ENCODE results near the gene NDRG4.
"Not testable (repeated sequence)": the region's sequence is repeated elsewhere in the genome, so short reads cannot be mapped to it uniquely, and the experiment has no call there.

NDRG4 gene

GRCh38 chr16:58465817-58466216 is 34.1 kb upstream of the NDRG4 start:
- DNase-seq = no peak

DNA sequence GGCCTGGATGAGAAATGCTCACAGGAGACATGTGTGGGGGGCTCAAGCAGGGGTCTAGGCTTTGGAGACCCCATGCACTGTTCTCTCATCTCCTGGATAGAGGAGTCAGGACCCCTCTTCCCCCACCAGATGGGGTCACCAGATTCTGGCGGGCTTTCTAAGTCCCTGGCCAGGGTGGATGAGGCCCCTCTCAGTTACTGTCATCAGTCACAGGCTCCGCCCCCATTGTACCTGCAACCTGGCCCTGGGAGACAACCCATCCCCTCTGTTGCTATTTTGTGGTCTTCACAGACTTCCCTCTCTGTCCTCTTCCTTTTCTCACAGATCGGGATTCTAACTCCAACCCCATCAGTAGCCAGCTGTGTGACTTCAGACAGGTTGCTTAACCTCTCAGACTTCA is 33.5 kb upstream of the NDRG4 start:
- DNase-seq = no peak

DNA sequence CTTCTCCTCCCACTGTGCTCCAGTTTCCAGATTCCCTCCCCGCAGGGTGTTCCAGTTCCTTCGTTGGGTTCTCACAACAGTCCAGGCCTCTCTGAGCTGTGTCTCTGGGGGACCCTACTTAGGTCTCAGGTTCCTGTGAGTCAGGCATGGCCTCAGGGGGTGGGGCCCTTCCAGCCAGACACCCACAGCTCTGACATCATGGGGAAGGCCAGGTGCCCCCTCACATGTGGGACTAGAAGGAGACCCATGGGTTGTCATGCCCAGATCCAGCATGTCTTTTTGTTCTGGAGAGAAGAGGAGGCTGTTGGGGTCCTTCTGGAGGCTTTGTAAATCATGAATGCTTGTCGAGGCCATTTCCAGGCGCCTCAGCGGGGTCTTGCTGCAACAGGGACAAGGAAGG is 32.0 kb upstream of the NDRG4 start:
- DNase-seq = no peak

GRCh38 chr16:58471209-58471975 is 28.6 kb upstream of the NDRG4 start:
- DNase-seq = no peak

GRCh38 chr16:58472266-58472665 is 27.7 kb upstream of the NDRG4 start:
- DNase-seq = no peak

GRCh38 chr16:58472827-58473226 is 27.1 kb upstream of the NDRG4 start:
- no peak for DNase-seq

DNA sequence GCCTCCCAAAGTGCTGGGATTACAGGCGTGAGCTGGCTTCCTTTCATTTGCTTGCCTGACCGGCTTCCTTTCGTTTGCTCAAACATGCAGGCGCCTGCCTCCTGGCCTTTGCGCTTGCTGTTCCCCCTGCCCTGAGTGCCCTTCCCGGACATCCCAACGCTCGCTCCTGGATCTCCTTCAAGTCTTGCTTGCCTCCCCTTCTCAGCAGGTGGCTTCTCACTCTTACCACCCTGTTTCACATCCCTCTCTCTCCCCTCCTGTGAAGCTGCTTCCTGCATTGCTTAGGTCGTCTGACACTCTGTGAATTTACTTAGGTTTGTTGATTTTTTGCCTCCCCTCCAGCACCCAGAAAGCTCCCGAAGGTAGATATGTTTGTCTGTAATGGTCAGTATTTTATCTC is 25.6 kb upstream of the NDRG4 start:
- DNase-seq = no peak

GRCh38 chr16:58475091-58475619 is 24.8 kb upstream of the NDRG4 start:
- no peak for DNase-seq

- DNase-seq = no peak
These were observed 23.2 kb upstream of the NDRG4 start for GRCh38 chr16:58476791-58477190.

GRCh38 chr16:58478427-58478826 is 21.5 kb upstream of the NDRG4 start:
- no peak for DNase-seq

- DNase-seq = no peak
These were observed 18.6 kb upstream of the NDRG4 start for GRCh38 chr16:58481226-58481869.

DNA sequence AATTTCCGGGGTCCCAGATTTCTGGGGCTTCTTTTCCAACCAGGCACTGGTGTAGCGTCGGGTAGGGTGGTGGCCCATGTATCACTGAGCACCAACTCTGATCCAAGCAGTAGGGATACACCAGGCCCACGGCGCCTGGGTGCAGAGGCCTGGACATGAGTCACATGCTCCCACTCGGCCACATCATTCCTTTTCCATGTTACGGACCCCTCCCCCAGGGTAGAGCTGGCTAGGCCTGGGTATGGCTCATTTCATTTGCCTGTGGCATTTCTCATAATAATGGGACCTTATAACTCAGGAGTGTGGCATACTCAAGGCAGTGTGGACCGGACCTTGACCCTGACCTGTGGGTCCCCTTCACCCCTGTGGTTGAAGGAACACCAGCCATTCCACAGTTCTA is 18.0 kb upstream of the NDRG4 start:
- DNase-seq = no peak

GRCh38 chr16:58485184-58485887 is 14.6 kb upstream of the NDRG4 start:
- DNase-seq = no peak

DNA sequence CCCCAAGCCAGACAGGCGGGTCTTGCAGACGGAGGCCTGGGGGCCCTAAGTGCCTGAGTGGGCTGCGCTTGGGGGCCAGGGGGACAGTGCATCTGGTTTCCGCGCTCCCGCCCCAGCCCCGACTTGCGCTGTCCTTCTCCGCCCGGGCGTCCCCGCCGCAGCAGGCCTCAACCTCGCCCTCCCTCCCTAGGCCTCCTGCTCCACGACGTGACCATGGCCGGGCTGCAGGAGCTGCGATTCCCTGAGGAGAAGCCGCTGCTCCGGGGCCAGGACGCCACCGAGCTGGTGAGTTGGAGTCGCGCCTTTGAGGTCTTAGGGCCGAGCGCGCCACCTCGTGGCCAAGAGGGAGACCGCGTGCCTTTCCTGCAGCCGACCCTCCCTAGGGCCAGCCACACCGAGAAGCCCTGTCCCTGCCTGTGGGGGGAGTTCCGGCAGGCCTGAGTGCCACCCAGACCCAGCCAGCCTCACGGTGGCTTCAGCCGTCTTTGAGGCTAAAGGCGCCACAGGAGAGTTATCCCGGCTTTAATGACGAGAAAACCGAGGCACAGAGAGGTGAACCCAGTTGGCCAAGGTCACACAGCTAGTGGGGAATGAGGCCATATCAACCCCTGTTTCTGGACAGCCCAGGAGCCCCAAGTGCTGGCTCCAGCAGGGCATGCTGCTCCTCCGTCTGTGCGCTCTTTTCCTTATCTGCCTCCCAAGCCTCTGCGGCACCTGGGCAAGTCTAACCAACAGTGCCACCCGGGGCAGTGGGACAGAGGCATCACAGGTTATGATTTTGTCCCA is 12.2 kb upstream of the NDRG4 start:
- peak; percentile 76 for DNase-seq

DNA sequence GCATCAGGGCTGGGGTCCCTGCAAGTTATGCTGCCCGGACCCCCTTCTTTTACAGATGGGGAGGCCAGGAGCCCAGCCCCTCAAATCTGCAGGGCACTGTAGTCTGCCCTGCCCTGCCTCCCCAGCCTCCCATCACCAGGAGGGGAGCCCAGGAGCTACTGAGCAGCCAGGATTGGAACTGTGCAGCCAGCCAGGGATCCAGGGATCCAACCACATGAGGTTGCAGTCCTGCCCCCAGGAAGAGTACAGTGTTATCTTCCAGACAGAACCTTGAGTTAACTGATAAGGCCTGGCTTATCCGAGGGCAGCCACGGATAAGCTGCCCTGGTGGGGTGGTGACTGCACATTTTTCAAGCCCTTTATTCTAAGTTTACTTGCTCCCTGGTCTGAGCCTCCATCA is 11.4 kb upstream of the NDRG4 start:
- no peak for DNase-seq

DNA sequence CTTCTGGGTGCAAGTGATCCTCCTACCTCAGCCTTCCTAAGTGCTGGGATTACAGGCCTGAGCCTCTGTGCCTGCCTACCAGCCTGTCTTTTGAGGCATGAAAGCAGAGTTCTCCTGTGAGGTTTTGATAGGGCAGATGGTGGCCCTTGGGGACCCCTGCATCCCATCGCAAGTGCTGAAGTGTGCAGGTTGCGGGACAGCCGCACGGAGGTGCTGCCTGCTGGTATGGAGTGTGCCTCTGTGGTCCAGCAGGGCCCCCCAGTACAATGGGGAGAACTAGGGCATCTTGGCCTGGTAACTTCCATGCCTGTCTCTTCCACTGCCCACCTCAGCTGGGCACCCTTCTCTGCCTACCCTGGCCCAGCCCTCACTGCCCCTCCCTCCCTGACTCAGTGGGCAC is 9.9 kb upstream of the NDRG4 start:
- no peak for DNase-seq

DNA sequence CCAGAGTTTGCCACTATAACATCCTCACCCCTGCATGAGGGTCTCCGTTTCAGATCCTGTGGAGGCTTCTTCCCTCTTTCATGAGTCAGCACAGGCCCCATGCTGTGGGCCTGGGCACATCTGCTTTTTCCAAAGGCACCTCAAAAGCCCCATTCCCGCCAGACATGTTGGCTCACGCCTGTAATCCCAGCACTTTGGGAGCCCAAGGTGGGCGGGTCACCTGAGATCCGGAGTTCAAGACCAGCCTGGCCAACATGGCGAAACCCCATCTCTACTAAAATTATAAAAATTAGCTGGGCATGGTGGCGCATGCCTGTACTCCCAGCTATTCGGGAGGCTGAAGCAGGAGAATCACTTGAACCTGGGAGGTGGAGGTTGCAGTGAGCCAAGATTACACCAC is 9.4 kb upstream of the NDRG4 start:
- DNase-seq = not testable (repeated sequence)

DNA sequence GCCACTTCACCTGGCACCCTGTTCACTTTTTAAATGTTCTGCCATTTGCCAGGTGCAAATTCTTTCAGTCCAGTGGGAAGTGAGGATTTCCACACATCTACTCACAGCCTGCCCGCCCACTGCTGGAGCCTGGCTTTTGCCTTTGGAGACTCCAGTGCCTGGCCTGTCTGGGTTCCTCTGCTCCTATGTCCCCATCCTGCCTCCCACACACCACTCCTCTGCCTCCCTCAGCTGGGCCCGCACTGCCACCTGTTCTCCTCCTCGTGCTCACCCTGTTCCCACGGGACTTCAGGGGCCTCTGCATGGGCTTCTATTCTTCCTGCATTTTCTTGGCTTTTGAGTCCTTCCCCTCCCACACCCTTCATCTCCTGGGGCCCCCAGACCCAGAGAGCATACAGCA is 7.9 kb upstream of the NDRG4 start:
- DNase-seq = peak; percentile 28

GRCh38 chr16:58492735-58493134 is 7.2 kb upstream of the NDRG4 start:
- DNase-seq = peak; percentile 41

DNA sequence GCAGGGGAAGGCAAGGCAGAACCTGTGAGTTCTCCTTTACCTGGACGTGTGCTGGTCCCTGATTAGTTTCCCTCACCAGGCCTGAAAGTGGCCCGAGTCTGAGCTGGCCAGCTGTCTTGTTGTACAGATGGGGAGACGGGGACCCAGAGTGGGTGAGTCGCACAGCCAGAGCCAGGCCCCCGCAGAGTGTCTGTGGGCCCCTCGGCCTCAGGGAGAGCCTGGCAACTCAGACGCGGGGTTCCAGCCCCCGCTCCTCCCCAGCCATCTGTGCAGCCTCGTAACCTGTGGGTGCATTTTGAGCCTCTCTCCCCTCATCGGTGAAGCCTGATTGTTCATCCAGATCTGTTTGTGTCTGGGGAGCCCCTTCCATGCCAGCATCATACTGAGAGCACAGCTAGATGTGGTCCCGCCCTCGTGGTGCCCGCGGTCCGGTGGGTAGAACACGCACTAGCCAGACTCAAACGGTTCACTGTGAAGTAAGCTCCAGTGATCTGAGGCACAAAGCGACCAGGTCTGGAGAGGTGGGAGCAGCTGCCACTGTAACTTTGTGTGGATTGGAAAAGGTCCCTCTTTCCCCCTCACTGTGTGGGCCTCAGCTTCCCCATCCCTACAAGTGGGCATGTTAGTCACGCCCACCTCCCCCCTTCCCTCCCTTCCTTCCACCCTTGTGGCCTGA is 6.0 kb upstream of the NDRG4 start:
- DNase-seq = no peak

DNA sequence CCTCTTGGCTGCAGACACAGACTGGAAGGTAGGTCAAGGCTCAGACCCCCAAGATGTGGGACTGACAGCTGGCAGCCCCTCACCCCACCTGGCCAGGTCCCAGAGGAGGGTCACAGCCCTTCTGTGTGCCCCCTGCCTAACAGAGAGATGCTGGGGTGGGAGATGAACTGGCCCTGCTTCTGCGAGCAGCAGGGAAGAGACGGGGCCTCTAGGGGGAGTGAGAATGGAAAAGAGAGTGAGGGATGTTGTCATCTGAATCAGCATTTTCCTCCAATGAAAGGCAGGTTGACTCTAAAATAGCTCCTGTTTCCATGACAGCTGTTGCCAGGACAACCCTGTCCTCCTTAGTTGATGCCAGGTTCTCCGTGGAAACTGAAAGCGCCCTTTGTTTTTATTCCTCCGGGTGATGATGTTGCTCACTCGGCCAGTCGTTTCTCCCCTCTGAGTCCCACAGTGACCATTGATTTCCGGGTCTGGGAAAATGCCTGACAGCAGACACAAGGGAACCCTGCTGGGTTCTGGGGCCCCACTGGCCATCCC is 4.9 kb upstream of the NDRG4 start:
- DNase-seq = peak; percentile 95

All from NCI-H1436 (cell line).